OCI-LY1 (cell line): Measurements from ENCODE around the gene HELB.

Source experiments
- H2AFZ ChIP-seq: fragments of 200-600 bp; sonication (generic), shearing (Covaris generic); 2 replicates; pipeline ENCODE4 v1.6.0; 2014; ENCODE audit warnings: antibody characterized with exemption, mild to moderate bottlenecking, low read length
- H3F3A ChIP-seq: fragments of 200-600 bp; sonication (generic), shearing (Covaris generic); 2 replicates; pipeline ENCODE4 v1.6.0; 2014; ENCODE audit warnings: mild to moderate bottlenecking, antibody characterized with exemption, low read length, moderate library complexity; ENCODE audit not compliant: insufficient read depth
- H3K27ac ChIP-seq: fragments of 200-600 bp; sonication (generic); 2 replicates; pipeline ENCODE4 v1.5.1; 2014; ENCODE audit warnings: low read length, mixed run types, mild to moderate bottlenecking, low read depth; ENCODE audit not compliant: poor library complexity, severe bottlenecking
- H3K27me3 ChIP-seq: fragments of 200-600 bp; sonication (generic); 2 replicates; pipeline ENCODE4 v1.6.0; 2014; ENCODE audit warnings: antibody characterized with exemption, mild to moderate bottlenecking, low read length, moderate library complexity; ENCODE audit not compliant: insufficient read depth
- H3K36me3 ChIP-seq: fragments of 200-600 bp; sonication (generic); 2 replicates; pipeline ENCODE4 v1.6.1; 2014; ENCODE audit warnings: mild to moderate bottlenecking, antibody characterized with exemption, low read length, moderate library complexity, mixed read lengths; ENCODE audit not compliant: insufficient read depth
- H3K4me1 ChIP-seq: fragments of 200-600 bp; sonication (generic); 2 replicates; pipeline ENCODE4 v1.5.1; 2014; ENCODE audit warnings: mild to moderate bottlenecking, low read length, moderate library complexity; ENCODE audit not compliant: insufficient read depth, severe bottlenecking
- H3K4me2 ChIP-seq: fragments of 200-600 bp; sonication (generic), shearing (Covaris generic); 2 replicates; pipeline ENCODE4 v1.6.1; 2014; ENCODE audit warnings: low read length
- H3K4me3 ChIP-seq: fragments of 200-600 bp; sonication (generic); 2 replicates; pipeline ENCODE4 v1.5.1; 2014; ENCODE audit warnings: low read length, low read depth, mild to moderate bottlenecking, mixed read lengths; ENCODE audit not compliant: poor library complexity, severe bottlenecking
- H3K79me2 ChIP-seq: fragments of 200-600 bp; shearing (Covaris generic); 2 replicates; pipeline ENCODE4 v1.6.1; 2016; ENCODE audit warnings: mixed run types, low read length, mixed read lengths; ENCODE audit not compliant: insufficient read depth
- H3K9ac ChIP-seq: fragments of 200-600 bp; sonication (generic), shearing (Covaris generic); 2 replicates; pipeline ENCODE4 v1.6.1; 2014; ENCODE audit warnings: mild to moderate bottlenecking, low read length, mixed read lengths
- H3K9me2 ChIP-seq: fragments of 200-600 bp; sonication (generic), shearing (Covaris generic); 2 replicates; pipeline ENCODE4 v1.6.1; 2014; ENCODE audit warnings: low read depth, mild to moderate bottlenecking, low read length, mixed read lengths
- H3K9me3 ChIP-seq: fragments of 200-600 bp; shearing (Covaris generic); 2 replicates; pipeline ENCODE4 v1.6.1; 2014; ENCODE audit warnings: low read length, mixed read lengths
- H4K20me1 ChIP-seq: fragments of 200-600 bp; sonication (generic), shearing (Covaris generic); 2 replicates; pipeline ENCODE4 v1.6.0; 2016; ENCODE audit warnings: mild to moderate bottlenecking, low read length; ENCODE audit not compliant: insufficient read depth
- CTCF ChIP-seq: fragments of 200-600 bp; sonication (generic), shearing (Covaris generic); IDR thresholded peaks from 2 replicates; pipeline ENCODE4 v1.5.1; 2017; ENCODE audit warnings: mild to moderate bottlenecking, antibody characterized with exemption, low read length, moderate library complexity, mixed read lengths
- EZH2 ChIP-seq: fragments of 200-600 bp; sonication (generic), shearing (Covaris generic); IDR thresholded peaks from 2 replicates; pipeline ENCODE4 v1.8.0; 2017; ENCODE audit warnings: borderline replicate concordance, mixed run types, mild to moderate bottlenecking, antibody characterized with exemption, low read length, moderate library complexity, mixed read lengths

The HELB gene

GRCh38 chr12:66287275-66287674 is 15.0 kb upstream of the HELB start:
- H3K9ac ChIP-seq: no peak overlapping the region
- H3K4me1 ChIP-seq: no peaks in the 10 kb centered on the region
- no peaks in the 10 kb centered on the region for H3K79me2 ChIP-seq
- no peaks in the 10 kb centered on the region for H3K36me3 ChIP-seq
- TF ChIP-seq CTCF (no peak), EZH2 (no peak)
- no peak overlapping the region for H3K27ac ChIP-seq
- no peaks in the 10 kb centered on the region for H3F3A ChIP-seq
- H3K4me2 ChIP-seq: no peak overlapping the region
- no peaks in the 10 kb centered on the region for H3K27me3 ChIP-seq
- no peaks in the 10 kb centered on the region for H3K9me3 ChIP-seq
- H4K20me1 ChIP-seq: no peaks in the 10 kb centered on the region
- H3K4me3 ChIP-seq: no peak overlapping the region
- no peak overlapping the region for H2AFZ ChIP-seq
- no peaks in the 10 kb centered on the region for H3K9me2 ChIP-seq

- no peaks in the 10 kb centered on the region for H3K27me3 ChIP-seq
- H3K4me2 ChIP-seq: no peak overlapping the region
- no peak overlapping the region for H3K9ac ChIP-seq
- TF ChIP-seq CTCF: no peak
- TF ChIP-seq EZH2: no peak
- H3K79me2 ChIP-seq: no peaks in the 10 kb centered on the region
- H3K9me2 ChIP-seq: no peaks in the 10 kb centered on the region
- no peaks in the 10 kb centered on the region for H3F3A ChIP-seq
- no peaks in the 10 kb centered on the region for H3K4me1 ChIP-seq
- H4K20me1 ChIP-seq: no peaks in the 10 kb centered on the region
- H3K27ac ChIP-seq: no peak overlapping the region
- H3K4me3 ChIP-seq: no peak overlapping the region
- no peak overlapping the region for H2AFZ ChIP-seq
- H3K36me3 ChIP-seq: no peaks in the 10 kb centered on the region
- no peaks in the 10 kb centered on the region for H3K9me3 ChIP-seq
Measured at GRCh38 chr12:66288121-66288520, 14.2 kb upstream of the HELB start.

- Histone ChIP-seq H3K9me3 (no peaks in the 10 kb centered on the region), H3F3A (no peaks in the 10 kb centered on the region), H3K9ac (no peak overlapping the region), H3K4me2 (no peak overlapping the region), H3K36me3 (no peaks in the 10 kb centered on the region), H3K9me2 (no peaks in the 10 kb centered on the region), H2AFZ (no peak overlapping the region), H4K20me1 (no peaks in the 10 kb centered on the region), H3K27ac (no peak overlapping the region), H3K27me3 (no peaks in the 10 kb centered on the region), H3K4me3 (no peak overlapping the region), H3K79me2 (no peaks in the 10 kb centered on the region), H3K4me1 (no peaks in the 10 kb centered on the region)
- TF ChIP-seq CTCF: no peak
- no peak for TF ChIP-seq EZH2
Measured at GRCh38 chr12:66289485-66289884, 12.8 kb upstream of the HELB start.
